CD4-positive, alpha-beta T cell (primary cell): Measurements from ENCODE around the gene INSYN2B. TPM values are rescaled to one million over a fixed set of nuclear protein-coding genes. Genes with fewer than 3 reads are reported as not detected.

Experiments used
- ATAC-seq: fragments of 200-7000 bp; cut with Tn5 transposase; one replicate; pipeline ENCODE4 v1.10.0; 2022; ENCODE audit warnings: mild to moderate bottlenecking; ENCODE audit not compliant: poor library complexity
- CTCF ChIA-PET: fragments of 350-600 bp; sonication (Branson Sonifier 250); formaldehyde crosslinking; loops from one replicate; lab custom pipeline; 2021; ENCODE audit warnings: antibody characterized with exemption, inconsistent platforms; lab: Charles Lee
- POLR2A ChIA-PET: fragments of 350-600 bp; sonication (Branson Sonifier 250); formaldehyde crosslinking; loops from one replicate; lab custom pipeline; 2021; ENCODE audit warnings: antibody characterized with exemption, inconsistent platforms; lab: Charles Lee
- DNase-seq, 14 experiments: peaks; one replicate each; pipeline ENCODE4 v3.0.0-alpha.2; 2013 to 2020; ENCODE audit warnings: mixed read lengths in 2 of 14
- H3K27ac ChIP-seq, 2 donors: one replicate each; pipeline versions ENCODE4 v1.5.1 to v1.7.0; 2013; ENCODE audit warnings: low read length in 2 of 2, low read depth in 1 of 2, mild to moderate bottlenecking in 1 of 2
- H3K27me3 ChIP-seq, 2 experiments: 1 replicate in 1 of 2; 2 replicates in 1 of 2; pipeline versions ENCODE4 v1.6.1 to v1.7.0; 2013; ENCODE audit warnings: low read length in 2 of 2, control low read depth in 1 of 2, mild to moderate bottlenecking in 1 of 2, moderate library complexity in 1 of 2; ENCODE audit not compliant: insufficient read depth in 2 of 2, control insufficient read depth in 1 of 2
- H3K36me3 ChIP-seq: one replicate; pipeline ENCODE4 v1.6.1; 2013; ENCODE audit warnings: low read length, control low read depth; ENCODE audit not compliant: insufficient read depth
- H3K4me1 ChIP-seq: one replicate; pipeline ENCODE4 v1.6.1; 2013; ENCODE audit warnings: low read length, control low read depth; ENCODE audit not compliant: insufficient read depth
- H3K4me3 ChIP-seq: one replicate; pipeline ENCODE4 v1.5.1; 2013; ENCODE audit warnings: mild to moderate bottlenecking, low read length, moderate library complexity
- H3K9me3 ChIP-seq, 2 experiments: 1 replicate in 1 of 2; 2 replicates in 1 of 2; pipeline versions ENCODE4 v1.6.1 to v1.7.0; 2013; ENCODE audit warnings: low read length in 2 of 2, mild to moderate bottlenecking in 2 of 2, control low read depth in 1 of 2, moderate library complexity in 1 of 2; ENCODE audit not compliant: control insufficient read depth in 1 of 2, insufficient read depth in 1 of 2
- H3K27ac Mint-ChIP-seq: one replicate; pipeline ENCODE4 v1.8.0; 2020; ENCODE audit warnings: mixed read lengths
- H3K27me3 Mint-ChIP-seq: one replicate; pipeline ENCODE4 v1.8.0; 2021; ENCODE audit warnings: mixed read lengths
- H3K36me3 Mint-ChIP-seq: one replicate; pipeline ENCODE4 v1.8.0; 2021; ENCODE audit warnings: low read depth, mixed read lengths
- H3K4me1 Mint-ChIP-seq: one replicate; pipeline ENCODE4 v1.8.0; 2021; ENCODE audit warnings: low read depth, mixed read lengths
- H3K4me3 Mint-ChIP-seq: one replicate; pipeline ENCODE4 v1.8.0; 2020; ENCODE audit warnings: mild to moderate bottlenecking, mixed read lengths
- H3K9me3 Mint-ChIP-seq: one replicate; pipeline ENCODE4 v1.8.0; 2020; ENCODE audit warnings: mixed read lengths
- intact Hi-C, 2 experiments: fragments of 100-400 bp; cut with DNase I in 1 of 2; cut with micrococcal nuclease in 1 of 2; formaldehyde crosslinking; loops; one replicate each; pipeline versions ENCODE4 v1.15.1 to v1.9.0; 2023 to 2025; cut with DNase I, micrococcal nuclease
- total RNA-seq, 174 experiments: library from RNA in 2 of 174; stranded (reverse) in 2 of 174; gene quantifications; one replicate each; pipeline ENCODE4 v1.2.3 and lab custom pipeline; 2021 to 2026
- TF ChIP-seq, protein P1 (sequence below): fragments of 200-600 bp; IDR thresholded peaks from one replicate; pipeline ENCODE4 v1.8.0; 2022; ENCODE audit warnings: antibody characterized with exemption, mild to moderate bottlenecking

The INSYN2B gene
- total RNA-seq, 2 experiments from 2014 or later: not detected

DNA sequence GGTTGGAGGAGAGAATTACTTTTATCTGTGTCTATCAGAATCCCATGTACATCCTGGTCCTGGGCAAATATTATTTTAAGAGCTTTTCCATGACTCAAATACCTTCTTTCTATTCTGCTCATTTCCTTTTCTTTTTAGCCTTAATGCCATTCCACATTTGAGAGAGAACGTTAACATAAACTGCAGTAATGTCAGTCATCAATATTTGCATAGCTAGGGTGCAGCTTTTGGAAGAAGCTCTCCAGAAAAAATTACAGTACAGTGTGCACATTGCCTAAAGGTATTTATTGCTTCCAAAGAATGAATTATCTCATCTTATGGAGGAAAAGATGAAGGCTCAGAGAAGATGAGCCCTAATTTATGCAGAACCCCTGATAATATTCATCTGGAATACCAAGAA lies 58.3 kb downstream of the INSYN2B start:
- no peaks in the 10 kb centered on the region for H3K27me3 ChIP-seq
- Mint-ChIP-seq H3K27me3 (no peaks in the 10 kb centered on the region), H3K27ac (no peak overlapping the region), H3K4me3 (no peak overlapping the region), H3K9me3 (no peaks in the 10 kb centered on the region), H3K4me1 (peaks cover 22% of the 10 kb centered on the region), H3K36me3 (peaks cover 86% of the 10 kb centered on the region)
- intact Hi-C loops: no loop called here
- no peak overlapping the region for H3K4me3 ChIP-seq
- H3K4me1 ChIP-seq: no peaks in the 10 kb centered on the region
- H3K36me3 ChIP-seq: peaks cover 8% of the 10 kb centered on the region
- TF ChIP-seq, protein P1, sequence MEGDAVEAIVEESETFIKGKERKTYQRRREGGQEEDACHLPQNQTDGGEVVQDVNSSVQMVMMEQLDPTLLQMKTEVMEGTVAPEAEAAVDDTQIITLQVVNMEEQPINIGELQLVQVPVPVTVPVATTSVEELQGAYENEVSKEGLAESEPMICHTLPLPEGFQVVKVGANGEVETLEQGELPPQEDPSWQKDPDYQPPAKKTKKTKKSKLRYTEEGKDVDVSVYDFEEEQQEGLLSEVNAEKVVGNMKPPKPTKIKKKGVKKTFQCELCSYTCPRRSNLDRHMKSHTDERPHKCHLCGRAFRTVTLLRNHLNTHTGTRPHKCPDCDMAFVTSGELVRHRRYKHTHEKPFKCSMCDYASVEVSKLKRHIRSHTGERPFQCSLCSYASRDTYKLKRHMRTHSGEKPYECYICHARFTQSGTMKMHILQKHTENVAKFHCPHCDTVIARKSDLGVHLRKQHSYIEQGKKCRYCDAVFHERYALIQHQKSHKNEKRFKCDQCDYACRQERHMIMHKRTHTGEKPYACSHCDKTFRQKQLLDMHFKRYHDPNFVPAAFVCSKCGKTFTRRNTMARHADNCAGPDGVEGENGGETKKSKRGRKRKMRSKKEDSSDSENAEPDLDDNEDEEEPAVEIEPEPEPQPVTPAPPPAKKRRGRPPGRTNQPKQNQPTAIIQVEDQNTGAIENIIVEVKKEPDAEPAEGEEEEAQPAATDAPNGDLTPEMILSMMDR: no peak
- DNase-seq (no peak), ATAC-seq (no peak)
- ChIA-PET CTCF (no interaction called here), POLR2A (no interaction called here)
- no peaks in the 10 kb centered on the region for H3K9me3 ChIP-seq
- H3K27ac ChIP-seq: no peak overlapping the region

DNA sequence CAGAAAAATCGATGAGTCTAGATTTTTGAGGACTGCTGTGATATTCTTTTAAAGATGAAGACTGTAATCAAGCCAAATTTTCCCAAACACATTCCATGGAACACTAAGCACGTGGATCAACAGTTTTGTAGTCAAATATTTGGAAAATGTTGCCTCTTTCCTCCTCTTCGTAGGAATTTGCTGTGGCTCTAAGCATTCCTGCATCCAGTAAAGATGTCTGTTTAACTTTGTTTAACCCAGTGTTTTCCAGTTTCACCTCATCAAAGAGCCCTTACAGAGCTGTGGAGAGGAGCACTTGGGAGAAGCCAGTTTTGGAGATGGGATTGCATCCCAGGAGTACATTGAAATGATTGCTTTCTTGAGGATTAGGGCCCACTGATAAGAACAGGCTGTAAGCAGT lies 58.9 kb downstream of the INSYN2B start:
- Mint-ChIP-seq H3K36me3 (peaks cover 82% of the 10 kb centered on the region), H3K4me1 (peaks cover 16% of the 10 kb centered on the region), H3K27ac (no peak overlapping the region), H3K4me3 (no peak overlapping the region), H3K27me3 (no peaks in the 10 kb centered on the region), H3K9me3 (no peaks in the 10 kb centered on the region)
- Histone ChIP-seq H3K4me1 (no peaks in the 10 kb centered on the region), H3K9me3 (no peaks in the 10 kb centered on the region), H3K4me3 (no peak overlapping the region), H3K27ac (no peak overlapping the region), H3K27me3 (no peaks in the 10 kb centered on the region), H3K36me3 (peaks cover 8% of the 10 kb centered on the region)
- intact Hi-C loops: no loop called here
- no peak for DNase-seq
- POLR2A ChIA-PET: no interaction called here
- TF ChIP-seq, protein P1: no peak
- CTCF ChIA-PET: no interaction called here
- no peak for ATAC-seq

DNA sequence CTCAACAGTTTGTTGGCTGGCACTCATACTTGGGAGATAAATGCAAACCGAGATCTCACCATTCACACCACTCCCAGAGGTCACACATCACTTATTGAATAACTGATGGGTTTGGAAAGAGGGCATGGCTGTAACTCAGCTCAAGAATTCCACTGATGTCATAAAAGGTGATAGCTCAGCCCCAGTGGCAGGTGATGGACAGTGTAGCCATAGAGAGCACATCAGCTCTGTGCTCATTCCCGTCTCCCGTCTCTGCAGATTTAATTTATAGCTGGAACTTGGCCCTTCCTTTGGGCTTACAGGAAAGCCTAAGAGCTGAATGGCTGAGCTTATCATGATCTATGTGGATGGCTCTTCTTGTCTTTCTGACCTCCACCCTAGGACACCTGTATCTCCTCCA lies 59.8 kb downstream of the INSYN2B start:
- intact Hi-C loops: no loop called here
- Mint-ChIP-seq H3K4me3 (no peak overlapping the region), H3K36me3 (peaks cover 84% of the 10 kb centered on the region), H3K9me3 (no peaks in the 10 kb centered on the region), H3K4me1 (peaks cover 10% of the 10 kb centered on the region), H3K27me3 (no peaks in the 10 kb centered on the region), H3K27ac (no peak overlapping the region)
- TF ChIP-seq, protein P1: no peak
- ATAC-seq (no peak), DNase-seq (no peak)
- H3K27ac ChIP-seq: no peak overlapping the region
- H3K27me3 ChIP-seq: no peaks in the 10 kb centered on the region
- no peaks in the 10 kb centered on the region for H3K9me3 ChIP-seq
- H3K4me1 ChIP-seq: no peaks in the 10 kb centered on the region
- peaks cover 8% of the 10 kb centered on the region for H3K36me3 ChIP-seq
- ChIA-PET CTCF (no interaction called here), POLR2A (no interaction called here)
- no peak overlapping the region for H3K4me3 ChIP-seq
